Endothelial cell of hepatic sinusoid (primary cell): Measurements from ENCODE around the gene LEPR.

Experiments used
- in situ Hi-C: cut with HindIII; loops from 2 replicates; pipeline ENCODE4 v1.10.0; 2017; ENCODE audit warnings: low sequenced_read_pairs

Gene LEPR

DNA sequence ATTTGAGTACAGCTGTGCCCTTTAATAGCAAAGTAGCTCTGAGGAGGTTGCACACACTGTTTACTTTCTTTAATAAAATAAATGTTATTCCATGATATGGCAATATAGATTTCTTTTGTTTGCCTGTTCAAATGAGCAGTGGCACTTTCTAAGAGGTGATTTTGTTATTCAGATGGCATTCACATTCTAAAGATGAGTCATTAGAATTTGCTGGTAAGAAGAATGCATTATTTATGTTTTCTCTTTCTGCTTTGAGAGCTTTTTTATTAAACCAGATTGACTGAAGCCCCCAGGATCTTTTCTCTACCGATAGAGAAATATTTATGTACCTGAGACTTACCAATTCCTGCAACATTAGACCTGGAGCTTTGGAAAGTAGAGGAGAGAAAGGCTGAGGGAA is 11.2 kb upstream of the LEPR start:
- in situ Hi-C loops: no loop called here

GRCh38 chr1:65409816-65410326 is 10.6 kb upstream of the LEPR start:
- in situ Hi-C loops: no loop called here

- in situ Hi-C loops: no loop called here
These were observed 8.0 kb upstream of the LEPR start for GRCh38 chr1:65412256-65412983.

DNA sequence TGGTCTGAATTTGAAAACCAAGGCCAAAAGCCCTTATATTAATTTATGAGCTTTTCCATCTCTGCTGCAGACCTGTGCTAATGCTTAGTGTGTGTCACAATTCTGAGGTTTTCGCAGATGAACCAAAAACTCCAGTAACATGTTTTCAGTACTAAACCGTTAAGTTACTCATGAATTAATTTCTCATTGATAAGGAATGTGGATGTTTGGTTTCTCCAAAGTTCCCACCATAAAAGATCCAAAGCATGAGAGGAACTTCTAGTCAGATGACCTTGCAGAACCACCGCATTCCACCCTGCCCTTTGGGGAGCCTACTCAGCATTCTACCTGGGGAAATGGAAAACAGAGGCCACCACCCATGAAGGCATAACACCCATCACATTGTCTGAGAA is 7.5 kb upstream of the LEPR start:
- in situ Hi-C loops: no loop called here

GRCh38 chr1:65414538-65414937 is 5.9 kb upstream of the LEPR start:
- in situ Hi-C loops: no loop called here

DNA sequence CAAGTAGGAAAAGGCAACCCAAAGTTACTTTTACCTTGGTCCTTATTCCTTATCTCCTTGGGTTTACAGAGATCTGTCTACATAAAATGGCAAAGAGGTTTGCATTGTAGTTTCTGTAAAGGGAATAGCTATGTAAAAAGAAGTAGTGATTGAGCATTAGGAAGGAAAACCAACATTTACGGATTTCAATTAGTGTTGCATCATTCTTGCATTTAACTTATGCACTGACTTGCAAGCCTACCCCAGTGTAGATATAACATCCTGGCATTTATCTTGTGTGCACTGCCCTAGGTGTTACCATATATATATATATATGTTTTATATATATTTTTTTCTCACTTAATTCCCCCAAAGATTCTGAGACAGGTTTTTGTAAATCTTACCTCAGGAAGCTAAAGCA is 3.7 kb upstream of the LEPR start:
- in situ Hi-C loops: no loop called here

DNA sequence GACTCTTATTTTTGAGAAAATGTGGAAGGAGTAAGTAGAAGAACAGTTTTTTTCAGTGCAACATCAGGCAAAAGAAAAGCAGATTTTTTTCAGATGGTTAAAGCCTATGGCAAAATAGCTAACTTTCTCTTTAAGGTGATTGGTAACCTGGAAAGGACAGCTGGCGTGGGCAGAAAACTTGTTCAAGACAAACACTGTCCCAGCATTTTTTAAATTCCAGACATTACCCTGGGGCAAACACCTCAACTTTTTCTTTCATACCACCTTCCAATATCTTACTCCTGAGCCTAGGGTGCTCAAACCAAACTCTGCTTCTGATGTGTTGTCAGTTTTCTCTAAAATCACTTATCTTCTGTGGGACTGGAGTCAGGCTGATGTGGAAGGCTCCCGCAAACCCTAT is 2.7 kb upstream of the LEPR start:
- in situ Hi-C loops: no loop called here

DNA sequence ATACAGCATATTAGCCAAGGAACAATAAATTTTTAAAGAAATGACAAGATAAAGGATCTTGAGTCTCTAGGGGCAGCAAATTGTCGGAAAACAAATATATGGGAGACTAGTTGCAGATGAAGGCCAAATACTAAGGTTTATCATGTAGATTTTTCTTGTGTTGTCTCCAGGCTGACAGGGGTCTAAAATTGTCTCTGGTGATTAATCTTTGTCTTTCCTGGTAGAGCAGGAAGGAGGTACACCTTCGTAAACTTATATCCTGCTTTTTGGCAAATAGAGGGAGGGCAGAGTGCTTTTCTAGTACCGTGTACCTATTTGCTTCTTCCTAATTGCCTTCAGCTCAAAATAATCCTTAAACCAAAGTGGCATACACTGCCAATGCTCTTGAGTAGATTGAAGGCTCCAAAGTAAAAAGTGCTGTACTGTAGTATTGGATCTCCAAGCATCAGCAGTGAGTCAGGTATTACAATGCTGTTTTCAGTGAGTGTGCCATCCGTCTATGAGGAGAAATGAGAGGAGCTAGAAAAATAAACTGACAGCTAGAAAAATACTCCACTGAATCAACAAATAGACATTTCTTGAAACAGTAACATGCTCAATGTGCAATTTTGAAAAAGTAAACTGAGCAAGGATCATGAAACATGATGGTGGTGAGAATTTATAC is 1.8 kb upstream of the LEPR start:
- in situ Hi-C loops: no loop called here

DNA sequence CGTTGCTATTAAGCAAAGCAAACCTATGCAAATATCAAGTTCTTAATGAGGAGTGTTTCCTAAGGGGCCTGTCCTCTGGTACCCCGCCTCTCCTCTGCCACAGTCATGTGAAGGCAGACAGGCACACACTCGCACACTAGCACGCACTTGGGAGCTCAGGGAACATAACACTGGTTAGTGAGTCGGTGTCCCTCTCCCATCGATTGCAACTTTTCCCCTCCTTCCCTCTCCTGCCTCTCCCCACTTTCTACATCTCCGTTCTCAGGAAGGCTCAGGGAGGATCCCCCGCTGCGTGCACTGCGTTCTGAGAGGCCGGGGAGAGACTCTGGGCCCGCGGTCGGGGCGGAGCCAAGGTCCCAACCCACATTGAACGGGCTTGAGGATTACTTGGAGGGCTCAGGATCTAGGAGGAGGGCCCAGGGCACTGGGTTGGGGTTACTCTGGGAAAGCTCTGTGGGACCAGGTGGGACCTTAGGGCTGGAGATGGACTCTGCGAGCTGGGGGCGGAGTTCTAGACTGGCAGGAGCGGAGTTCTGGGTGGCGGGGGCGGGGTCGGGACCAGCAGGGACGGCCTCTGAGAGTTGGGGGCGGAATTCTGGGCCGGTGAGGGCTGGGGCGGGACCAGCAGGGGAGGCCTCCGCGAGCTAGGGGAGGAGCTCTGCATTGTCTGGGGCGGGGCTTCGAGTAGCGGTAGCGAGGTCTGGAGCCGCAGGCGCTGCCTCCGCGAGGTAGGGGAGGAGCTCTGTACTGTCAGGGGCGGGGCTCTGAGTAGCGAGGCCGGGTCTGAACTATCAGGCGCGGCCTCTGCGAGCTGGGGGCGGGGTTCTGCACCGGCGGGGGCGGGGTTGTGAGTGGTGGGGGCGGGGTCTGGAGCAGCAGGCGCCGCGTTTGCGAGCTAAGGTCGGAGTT is 533 bp upstream of the LEPR start:
- in situ Hi-C loops: no loop called here

- in situ Hi-C loops: no loop called here
These were observed 1.0 kb downstream of the LEPR start for GRCh38 chr1:65421351-65422025.

- in situ Hi-C loops: no loop called here
These were observed 2.1 kb downstream of the LEPR start for GRCh38 chr1:65422241-65423203.

GRCh38 chr1:65423884-65424572 is 3.6 kb downstream of the LEPR start:
- in situ Hi-C loops: no loop called here

- in situ Hi-C loops: no loop called here
These were observed 4.1 kb downstream of the LEPR start for GRCh38 chr1:65424573-65424889.

GRCh38 chr1:65425006-65425405 is 4.5 kb downstream of the LEPR start:
- in situ Hi-C loops: no loop called here

DNA sequence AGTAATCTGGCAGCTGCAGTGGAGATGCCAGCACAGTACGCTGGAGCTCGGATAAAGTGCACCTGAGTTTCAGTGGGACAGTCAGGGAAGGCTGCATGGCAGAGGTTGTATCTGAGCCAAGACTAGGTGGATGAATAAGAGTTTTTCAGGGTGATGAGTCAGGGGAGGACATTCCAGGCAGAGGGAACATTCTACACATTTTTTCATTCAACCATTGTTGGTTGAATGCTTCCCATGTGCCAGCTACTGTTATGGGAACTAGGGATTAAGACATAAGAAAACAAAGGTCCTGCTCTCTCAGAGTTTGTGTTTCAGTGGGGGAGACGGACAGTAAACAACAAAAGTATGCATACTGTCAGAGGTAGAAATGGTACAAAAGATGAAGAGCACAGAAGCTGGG is 5.2 kb downstream of the LEPR start:
- in situ Hi-C loops: no loop called here

DNA sequence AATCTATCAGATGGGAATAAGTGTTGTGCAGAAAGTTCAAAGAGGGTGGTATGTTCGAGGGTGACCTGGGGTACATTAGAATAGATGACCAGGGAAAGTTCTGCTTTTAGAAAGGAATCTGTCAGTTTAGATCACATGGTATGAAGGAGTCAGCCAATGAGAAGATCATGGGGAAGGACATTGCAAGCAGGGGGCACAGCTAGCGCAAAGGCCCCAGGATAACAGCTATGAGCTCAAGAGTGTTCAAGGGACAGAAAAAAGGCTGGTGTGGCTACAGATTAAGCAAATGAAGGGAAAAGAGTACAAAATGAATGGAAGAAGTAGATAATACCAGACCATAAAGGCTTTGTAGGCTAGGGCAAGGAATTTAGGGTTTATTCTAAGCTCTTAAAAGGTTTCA is 8.6 kb downstream of the LEPR start:
- in situ Hi-C loops: no loop called here

- in situ Hi-C loops: no loop called here
These were observed 9.3 kb downstream of the LEPR start for GRCh38 chr1:65429806-65430205.

DNA sequence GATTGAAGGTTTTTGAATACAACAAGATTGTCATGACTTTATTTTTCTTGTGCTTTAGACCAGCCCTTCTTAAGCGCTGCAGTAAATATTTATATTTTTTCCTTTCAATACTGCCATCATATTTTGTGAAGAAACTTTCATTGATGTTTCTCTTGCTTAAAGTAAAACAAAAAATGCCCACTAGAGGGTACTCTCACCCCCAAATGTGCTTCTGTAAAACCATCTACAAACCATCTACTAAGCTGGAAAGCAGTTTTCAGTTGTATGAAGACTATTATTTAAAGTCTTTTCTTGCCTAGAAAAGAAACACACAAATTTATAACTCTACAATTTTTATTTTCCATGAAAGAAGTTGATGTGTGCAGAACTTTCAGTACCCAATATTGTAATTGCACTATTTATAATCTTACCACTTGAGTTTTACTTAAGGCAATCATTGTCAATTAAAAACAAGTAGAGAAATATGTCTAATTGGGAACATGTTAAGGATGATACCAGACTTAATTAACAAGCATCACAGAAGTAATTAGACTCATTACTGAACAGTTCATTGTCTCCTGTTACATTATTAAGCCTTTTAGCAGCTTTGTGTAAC is 10.7 kb downstream of the LEPR start:
- in situ Hi-C loops: no loop called here

DNA sequence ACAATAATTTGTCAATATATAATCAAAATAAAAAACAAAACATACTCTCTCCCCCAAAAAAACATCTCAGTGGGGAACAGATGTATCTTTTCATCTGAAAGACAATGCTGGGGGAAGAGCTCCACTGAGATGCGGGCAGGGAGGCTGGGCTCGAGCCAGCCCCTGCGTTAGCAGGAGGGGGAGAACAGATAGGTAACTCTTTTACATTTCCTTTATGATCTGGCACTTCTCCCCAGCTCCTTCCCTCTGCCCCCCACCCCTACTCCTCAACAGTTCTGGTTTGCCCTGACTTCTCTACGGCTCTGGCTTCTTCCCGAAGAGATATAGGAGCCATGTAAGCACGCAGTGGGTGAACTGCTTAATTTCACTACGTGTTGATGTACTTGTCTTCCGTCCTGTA is 12.4 kb downstream of the LEPR start:
- in situ Hi-C loops: no loop called here
